ENCODE results near the gene NFIC. TPM values are rescaled to one million over a fixed set of nuclear protein-coding genes. Genes with fewer than 3 reads are reported as not detected.
A peak's percentile ranks its signal among the peaks of the same experiment; 100 is the strongest.
"Not testable (repeated sequence)": the region's sequence is repeated elsewhere in the genome, so short reads cannot be mapped to it uniquely, and the experiment has no call there.

NFIC gene
- total RNA-seq, 1 experiment from 2014 or later, result 85.5 TPM

DNA sequence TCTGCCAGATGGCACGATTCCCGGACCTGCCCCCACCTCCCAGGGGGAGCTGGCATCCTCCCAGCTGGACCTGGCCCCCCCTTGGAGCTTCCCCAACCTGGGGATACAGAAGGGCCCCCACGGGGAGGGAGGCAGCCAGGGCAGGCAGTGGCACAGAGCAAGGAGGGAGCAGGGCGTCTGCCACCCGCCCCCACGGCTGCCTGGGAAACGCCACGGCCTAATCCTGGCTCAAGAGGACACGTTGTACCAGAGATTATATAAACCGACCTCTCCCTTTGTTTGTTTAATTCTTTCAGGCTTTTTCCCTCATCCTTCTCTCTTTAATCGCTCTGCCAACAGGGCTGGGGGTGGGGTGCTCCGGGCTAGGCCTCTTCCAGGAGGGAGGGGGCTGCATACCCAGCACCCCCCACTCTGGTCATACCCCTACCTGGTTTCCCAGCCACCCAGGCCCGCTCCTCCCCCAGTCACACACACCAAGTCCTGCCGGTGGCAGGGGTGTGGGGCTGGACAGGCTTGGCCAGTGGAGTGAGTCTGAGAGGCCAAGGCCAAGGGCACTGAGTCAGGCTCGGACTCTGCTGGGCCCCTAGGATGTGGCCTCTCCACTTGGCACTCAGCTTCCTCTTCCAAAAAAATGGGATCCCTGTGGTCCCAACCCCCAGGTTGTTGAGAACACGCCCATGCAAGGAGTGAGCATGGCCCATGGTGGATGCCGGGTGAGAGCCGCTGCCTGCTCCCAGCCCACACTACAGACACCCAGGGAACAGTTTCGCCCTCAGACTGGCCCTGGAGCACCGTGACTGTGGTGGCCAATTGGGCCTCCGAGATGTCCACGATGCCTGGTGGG, 29.5 kb upstream of the NFIC start:
- no peaks in the 10 kb centered on the region for H3K9me3 Mint-ChIP-seq (ENCODE audit: unreplicated experiment)
- BruUV-seq (replicated peaks), result no TSS peak
- intact Hi-C loops (cut with micrococcal nuclease), result no loop called here
- ChIA-PET CTCF (interaction anchor here (0.5 to 1.3 kb wide), 5 partner anchors 11 to 264 kb away, joined by 3 to 8 read pairs (median 4); no protein-coding TSS in a partner anchor), POLR2A (interaction anchor here (0.6 to 3.4 kb wide), 15 partner anchors 10 to 911 kb away, joined by 3 to 21 read pairs (median 4); partner anchors contain the start of gene DOHH)
- peaks cover 13% of the 10 kb centered on the region for H3K27me3 Mint-ChIP-seq (ENCODE audit: insufficient read depth, unreplicated experiment)
- TF ChIP-seq CTCF (IDR thresholded peaks at IDR 0.05; ENCODE audit: unreplicated experiment), result no peak
- H3K4me3 Mint-ChIP-seq (ENCODE audit: unreplicated experiment), result peak overlapping the region; percentile 55
- peak; percentile 98 for DNase-seq (ENCODE audit: unreplicated experiment)
- H3K27ac Mint-ChIP-seq (ENCODE audit: low read depth, unreplicated experiment), result peak overlapping the region; percentile 99
- H3K36me3 Mint-ChIP-seq (ENCODE audit: insufficient read depth, unreplicated experiment), result no peaks in the 10 kb centered on the region
- peaks cover 48% of the 10 kb centered on the region for H3K4me1 Mint-ChIP-seq (ENCODE audit: insufficient read depth, unreplicated experiment)

GRCh38 chr19:3338541-3339181, 27.7 kb upstream of the NFIC start:
- ChIA-PET POLR2A (interaction anchor here (1.0 to 2.2 kb wide), 6 partner anchors 11 to 123 kb away, joined by 3 to 10 read pairs (median 3); no protein-coding TSS in a partner anchor), CTCF (interaction anchor here (0.6 to 0.7 kb wide), 4 partner anchors 23 to 379 kb away, joined by 3 to 5 read pairs (median 4); no protein-coding TSS in a partner anchor)
- Mint-ChIP-seq H3K4me3 (ENCODE audit: unreplicated experiment) (no peak overlapping the region), H3K27ac (ENCODE audit: low read depth, unreplicated experiment) (peak overlapping the region; percentile 35), H3K9me3 (ENCODE audit: unreplicated experiment) (no peaks in the 10 kb centered on the region), H3K36me3 (ENCODE audit: insufficient read depth, unreplicated experiment) (no peaks in the 10 kb centered on the region), H3K4me1 (ENCODE audit: insufficient read depth, unreplicated experiment) (peaks cover 40% of the 10 kb centered on the region), H3K27me3 (ENCODE audit: insufficient read depth, unreplicated experiment) (no peaks in the 10 kb centered on the region)
- no TSS peak for BruUV-seq (replicated peaks)
- no peak for TF ChIP-seq CTCF (IDR thresholded peaks at IDR 0.05; ENCODE audit: unreplicated experiment)
- DNase-seq (ENCODE audit: unreplicated experiment), result peak; percentile 72
- intact Hi-C loops (cut with micrococcal nuclease), result no loop called here

DNA sequence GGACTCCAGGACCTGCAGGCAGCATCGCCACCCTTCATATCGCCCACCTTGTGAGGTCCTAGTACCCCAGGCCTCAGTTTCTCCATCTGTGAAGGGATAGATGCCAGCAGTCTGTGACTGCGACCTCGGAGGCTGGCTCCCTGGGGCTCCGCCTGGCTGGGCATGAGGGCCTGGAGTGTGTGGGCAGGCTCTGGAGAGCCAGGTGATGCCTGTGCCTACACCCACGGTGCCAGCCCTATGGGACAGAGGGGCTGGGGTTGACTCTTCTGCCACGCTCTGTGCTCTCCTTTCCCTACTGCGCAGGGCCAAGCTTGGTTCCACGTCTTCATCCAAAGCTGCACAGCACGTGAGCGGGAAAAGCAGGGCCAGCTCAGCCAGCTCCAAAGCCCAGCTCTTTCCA, 26.0 kb upstream of the NFIC start:
- Mint-ChIP-seq H3K4me3 (ENCODE audit: unreplicated experiment) (no peak overlapping the region), H3K4me1 (ENCODE audit: insufficient read depth, unreplicated experiment) (peaks cover 38% of the 10 kb centered on the region), H3K27me3 (ENCODE audit: insufficient read depth, unreplicated experiment) (no peaks in the 10 kb centered on the region), H3K9me3 (ENCODE audit: unreplicated experiment) (no peaks in the 10 kb centered on the region), H3K27ac (ENCODE audit: low read depth, unreplicated experiment) (no peak overlapping the region), H3K36me3 (ENCODE audit: insufficient read depth, unreplicated experiment) (no peaks in the 10 kb centered on the region)
- intact Hi-C loops (cut with micrococcal nuclease), result no loop called here
- POLR2A ChIA-PET, result no interaction called here
- no peak for DNase-seq (ENCODE audit: unreplicated experiment)
- BruUV-seq (replicated peaks), result no TSS peak
- CTCF ChIA-PET, result interaction anchor here (0.8 kb wide), 1 partner anchor 132 kb away, joined by 4 read pairs; no protein-coding TSS in a partner anchor
- no peak for TF ChIP-seq CTCF (IDR thresholded peaks at IDR 0.05; ENCODE audit: unreplicated experiment)

DNA sequence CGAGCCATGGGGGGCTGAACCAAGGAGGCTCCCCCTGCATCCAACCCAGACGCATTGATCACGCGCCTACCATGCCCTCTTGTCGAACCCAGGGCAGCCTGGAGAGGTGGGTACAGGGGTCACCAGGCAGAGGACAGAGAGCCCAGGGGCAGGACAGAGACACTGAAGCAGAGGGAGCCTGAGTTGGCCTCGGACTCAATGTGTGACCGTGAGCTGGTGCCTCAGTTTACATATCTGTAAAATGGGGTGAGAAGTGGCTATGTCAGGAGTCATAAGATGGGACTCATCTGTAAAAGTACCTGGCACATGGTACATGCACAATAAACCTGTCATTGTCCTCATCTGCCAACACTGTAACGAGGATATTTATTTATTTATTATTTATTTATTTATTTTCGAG, 24.1 kb upstream of the NFIC start:
- intact Hi-C loops (cut with micrococcal nuclease), result no loop called here
- Mint-ChIP-seq H3K27ac (ENCODE audit: low read depth, unreplicated experiment) (no peak overlapping the region), H3K36me3 (ENCODE audit: insufficient read depth, unreplicated experiment) (no peaks in the 10 kb centered on the region), H3K27me3 (ENCODE audit: insufficient read depth, unreplicated experiment) (no peaks in the 10 kb centered on the region), H3K4me3 (ENCODE audit: unreplicated experiment) (no peak overlapping the region), H3K4me1 (ENCODE audit: insufficient read depth, unreplicated experiment) (peaks cover 28% of the 10 kb centered on the region), H3K9me3 (ENCODE audit: unreplicated experiment) (no peaks in the 10 kb centered on the region)
- DNase-seq (ENCODE audit: unreplicated experiment), result no peak
- TF ChIP-seq CTCF (IDR thresholded peaks at IDR 0.05; ENCODE audit: unreplicated experiment), result no peak
- ChIA-PET POLR2A (interaction anchor here (2.4 kb wide), 1 partner anchor 88 kb away, joined by 11 read pairs; no protein-coding TSS in a partner anchor), CTCF (interaction anchor here (0.6 to 2.1 kb wide), 3 partner anchors 17 to 131 kb away, joined by 4 to 6 read pairs (median 5); no protein-coding TSS in a partner anchor)
- BruUV-seq (replicated peaks), result no TSS peak

DNA sequence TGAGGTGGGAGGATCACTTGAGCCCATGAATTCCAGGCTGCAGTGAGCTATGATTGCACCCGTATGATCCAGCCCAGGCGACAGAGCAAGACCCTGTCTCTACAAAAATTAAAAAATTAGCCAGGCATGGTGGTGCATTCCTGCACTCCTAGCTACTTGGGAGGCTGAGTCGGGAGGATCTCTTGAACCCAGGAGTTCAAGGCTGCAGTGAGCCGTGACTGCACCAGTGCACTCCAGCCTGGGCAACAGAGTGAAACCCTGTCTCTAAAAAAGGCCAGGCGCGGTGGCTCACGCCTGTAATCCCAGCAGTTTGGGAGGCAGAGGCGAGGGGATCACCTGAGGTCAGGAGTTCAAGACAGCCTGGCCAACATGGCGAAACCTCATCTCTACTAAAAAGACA, 23.4 kb upstream of the NFIC start:
- H3K27ac Mint-ChIP-seq (ENCODE audit: low read depth, unreplicated experiment); DNase-seq (ENCODE audit: unreplicated experiment); H3K27me3 Mint-ChIP-seq (ENCODE audit: insufficient read depth, unreplicated experiment); H3K9me3 Mint-ChIP-seq (ENCODE audit: unreplicated experiment); H3K36me3 Mint-ChIP-seq (ENCODE audit: insufficient read depth, unreplicated experiment); H3K4me3 Mint-ChIP-seq (ENCODE audit: unreplicated experiment); BruUV-seq (replicated peaks); intact Hi-C loops (cut with micrococcal nuclease): not testable (repeated sequence)
- peaks cover 24% of the 10 kb centered on the region for H3K4me1 Mint-ChIP-seq (ENCODE audit: insufficient read depth, unreplicated experiment)
- ChIA-PET CTCF (interaction anchor here (1.5 to 2.1 kb wide), 2 partner anchors 55 to 130 kb away, joined by 4 to 6 read pairs; no protein-coding TSS in a partner anchor), POLR2A (interaction anchor here (0.7 to 2.4 kb wide), 5 partner anchors 12 to 87 kb away, joined by 3 to 11 read pairs (median 3); no protein-coding TSS in a partner anchor)

Measured in MCF 10A (cell line).